HepG2 (cell line): Measurements from ENCODE around the gene P4HB. TPM values are rescaled to one million over a fixed set of nuclear protein-coding genes. Genes with fewer than 3 reads are reported as not detected.
A peak's percentile ranks its signal among the peaks of the same experiment; 100 is the strongest.

Source experiments
- KLF6 ChIP-seq: IDR thresholded peaks from 2 replicates; pipeline ENCODE4 v1.8.0; 2016; ENCODE audit warnings: missing biosample characterization, missing genetic modification reagents
- MBNL3 ChIP-seq: fragments of 250-450 bp; sonication (Bioruptor Pico); conservative IDR thresholded peaks from 2 replicates; pipeline ENCODE4 v1.8.0; 2022; ENCODE audit warnings: mild to moderate bottlenecking, inconsistent platforms
- NFE2L2 ChIP-seq: fragments of 150-350 bp; IDR thresholded peaks from 2 replicates; pipeline ENCODE4 v1.6.1; 2014; ENCODE audit warnings: low read length
- NR1H2 ChIP-seq: sonication (generic); formaldehyde crosslinking; IDR thresholded peaks from 2 replicates; pipeline ENCODE4 v1.8.1; 2022; ENCODE audit warnings: low read depth, missing genetic modification reagents, borderline replicate concordance
- NR2F6 ChIP-seq, 2 experiments: IDR thresholded peaks; 2 replicates each; pipeline ENCODE4 v1.6.1; 2016; ENCODE audit warnings: antibody characterized with exemption in 1 of 2, mild to moderate bottlenecking in 1 of 2
- POLR2AphosphoS5 ChIP-seq: IDR thresholded peaks from 2 replicates; pipeline ENCODE4 v1.6.1; 2012; ENCODE audit warnings: low read depth, low read length
- SRSF4 ChIP-seq: fragments of 200-400 bp; formaldehyde crosslinking; IDR thresholded peaks from one replicate; pipeline ENCODE4 v1.6.1; 2018; ENCODE audit warnings: mild to moderate bottlenecking, low read depth, low read length, moderate library complexity; ENCODE audit not compliant: poor library complexity, severe bottlenecking
- ZFYVE20 ChIP-seq: sonication (generic); formaldehyde crosslinking; IDR thresholded peaks from 2 replicates; pipeline ENCODE4 v1.8.0; 2023; ENCODE audit warnings: low read depth, mild to moderate bottlenecking, moderate library complexity, missing genetic modification reagents, borderline replicate concordance
- ZNF333 ChIP-seq: sonication (generic); formaldehyde crosslinking; IDR thresholded peaks from 2 replicates; pipeline ENCODE4 v1.4.0; 2020; ENCODE audit warnings: mild to moderate bottlenecking, missing genetic modification reagents, borderline replicate concordance
- ZNF33B ChIP-seq: sonication (generic); formaldehyde crosslinking; IDR thresholded peaks from 2 replicates; pipeline ENCODE4 v1.5.1; 2020; ENCODE audit warnings: mild to moderate bottlenecking, missing genetic modification reagents
- ZNF749 ChIP-seq: sonication (generic); formaldehyde crosslinking; IDR thresholded peaks from 2 replicates; pipeline ENCODE4 v1.8.0; 2022; ENCODE audit warnings: mild to moderate bottlenecking, missing genetic modification reagents, moderate library complexity, borderline replicate concordance
- polyA plus RNA-seq, 8 experiments: library from polyadenylated mRNA; depleted of rRNA in 3 of 8; stranded (reverse) in 7 of 8; unstranded in 1 of 8; fragments of >200 nt; fragmentation: Illumina TruSeq in 4 of 8; extraction: Trizol in 4 of 8; gene quantifications; 2 replicates each; pipeline versions ENCODE4 v1.2.1 to v1.2.3, GENCODE V29; 2011 to 2016; ENCODE audit warnings: low read depth in 4 of 8, missing spikeins in 1 of 8, mixed read lengths in 1 of 8; ENCODE audit not compliant: insufficient read depth in 1 of 8
- total RNA-seq, 5 experiments: library from RNA; depleted of rRNA; stranded (reverse); fragments of >200 nt; fragmentation: Illumina TruSeq; extraction: Trizol; gene quantifications; 2 replicates each; pipeline ENCODE4 v1.2.3, GENCODE V29; 2016; ENCODE audit warnings: low read depth in 1 of 5
- TF ChIP-seq, protein P1 (sequence below), 2 experiments: sonication (generic) in 1 of 2; formaldehyde crosslinking in 1 of 2; IDR thresholded peaks; 2 replicates each; pipeline versions ENCODE4 v1.4.0 to v1.6.1; 2016 to 2020; ENCODE audit warnings: borderline replicate concordance in 1 of 2, low read depth in 1 of 2, mild to moderate bottlenecking in 1 of 2, missing genetic modification reagents in 1 of 2
- TF ChIP-seq, protein P2 (sequence below): sonication (generic); formaldehyde crosslinking; conservative IDR thresholded peaks from 2 replicates; pipeline ENCODE4 v1.8.0; 2022; ENCODE audit warnings: low read depth, missing genetic modification reagents
- TF ChIP-seq, protein P3 (sequence below): sonication (generic); formaldehyde crosslinking; IDR thresholded peaks from 2 replicates; pipeline ENCODE4 v1.4.0; 2020; ENCODE audit warnings: mild to moderate bottlenecking, missing genetic modification reagents
- TF ChIP-seq, protein P4 (sequence below): sonication (generic); formaldehyde crosslinking; IDR thresholded peaks from 2 replicates; pipeline ENCODE4 v1.4.0; 2020; ENCODE audit warnings: missing genetic modification reagents
- TF ChIP-seq, protein P5 (sequence below): sonication (generic); formaldehyde crosslinking; IDR thresholded peaks from 2 replicates; pipeline ENCODE4 v1.4.0; 2020; ENCODE audit warnings: missing genetic modification reagents, borderline replicate concordance

The P4HB gene
- total and polyA plus RNA-seq, 2 of the 13 experiments (the other 11 are each of a cell fraction or from before 2014, with no cell fraction given), result 185 to 782 TPM

DNA sequence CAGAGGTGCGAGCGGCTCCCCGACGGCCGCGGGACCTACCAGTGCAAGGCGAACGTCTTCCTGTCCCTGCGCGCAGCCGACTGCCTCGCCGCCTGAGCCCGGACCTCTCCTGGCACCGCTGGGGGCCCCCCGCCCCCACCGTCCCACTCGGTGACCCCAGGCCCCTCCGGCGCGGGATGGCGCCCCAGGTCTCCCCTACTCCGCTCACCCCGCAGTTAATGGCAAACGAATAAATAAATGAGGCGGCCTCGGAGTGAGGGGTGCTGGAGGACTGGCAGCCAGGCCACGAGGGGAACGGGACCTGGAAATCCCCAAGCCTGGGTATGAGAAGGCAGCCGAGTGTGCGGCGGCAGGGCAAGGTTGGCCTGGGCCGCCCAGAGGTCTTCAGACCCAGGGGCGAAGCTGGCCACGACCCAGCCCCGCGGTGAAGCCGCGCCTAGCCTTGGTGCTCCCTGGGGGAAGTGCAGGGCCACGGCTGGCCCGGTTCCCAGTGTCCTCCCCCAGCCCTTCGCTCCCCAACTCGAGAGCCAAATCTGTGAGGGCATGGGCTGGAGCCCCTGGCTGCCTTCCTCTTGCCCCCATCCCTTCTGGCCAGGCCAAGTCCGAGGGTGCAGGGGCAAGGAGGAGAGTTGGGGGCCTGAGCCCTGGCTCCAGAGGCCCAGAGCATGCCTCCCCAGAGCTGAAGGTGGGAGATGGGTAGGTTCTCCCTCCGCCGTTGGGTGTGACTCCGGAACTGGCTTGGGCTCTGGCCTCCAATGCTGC, 42.5 kb upstream of the P4HB start (continued):
- TF ChIP-seq, protein P1, sequence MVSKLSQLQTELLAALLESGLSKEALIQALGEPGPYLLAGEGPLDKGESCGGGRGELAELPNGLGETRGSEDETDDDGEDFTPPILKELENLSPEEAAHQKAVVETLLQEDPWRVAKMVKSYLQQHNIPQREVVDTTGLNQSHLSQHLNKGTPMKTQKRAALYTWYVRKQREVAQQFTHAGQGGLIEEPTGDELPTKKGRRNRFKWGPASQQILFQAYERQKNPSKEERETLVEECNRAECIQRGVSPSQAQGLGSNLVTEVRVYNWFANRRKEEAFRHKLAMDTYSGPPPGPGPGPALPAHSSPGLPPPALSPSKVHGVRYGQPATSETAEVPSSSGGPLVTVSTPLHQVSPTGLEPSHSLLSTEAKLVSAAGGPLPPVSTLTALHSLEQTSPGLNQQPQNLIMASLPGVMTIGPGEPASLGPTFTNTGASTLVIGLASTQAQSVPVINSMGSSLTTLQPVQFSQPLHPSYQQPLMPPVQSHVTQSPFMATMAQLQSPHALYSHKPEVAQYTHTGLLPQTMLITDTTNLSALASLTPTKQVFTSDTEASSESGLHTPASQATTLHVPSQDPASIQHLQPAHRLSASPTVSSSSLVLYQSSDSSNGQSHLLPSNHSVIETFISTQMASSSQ (IDR thresholded peaks at IDR 0.05; ENCODE audit: low read depth), result 0 out of 2 replicates have a peak, but pooled peaks have one; percentile 9
- TF ChIP-seq, protein P1 (CRISPR knock-in tag; IDR thresholded peaks at IDR 0.05; ENCODE audit: borderline replicate concordance), result no peak
- no peak for TF ChIP-seq ZFYVE20 (CRISPR knock-in tag)
- TF ChIP-seq NR2F6 (IDR thresholded peaks at IDR 0.05), result no peak
- TF ChIP-seq NR2F6 (CRISPR knock-in tag; IDR thresholded peaks at IDR 0.05), result peak; percentile 22; the same call in 1 of the 2 replicates
- TF ChIP-seq, protein P2, sequence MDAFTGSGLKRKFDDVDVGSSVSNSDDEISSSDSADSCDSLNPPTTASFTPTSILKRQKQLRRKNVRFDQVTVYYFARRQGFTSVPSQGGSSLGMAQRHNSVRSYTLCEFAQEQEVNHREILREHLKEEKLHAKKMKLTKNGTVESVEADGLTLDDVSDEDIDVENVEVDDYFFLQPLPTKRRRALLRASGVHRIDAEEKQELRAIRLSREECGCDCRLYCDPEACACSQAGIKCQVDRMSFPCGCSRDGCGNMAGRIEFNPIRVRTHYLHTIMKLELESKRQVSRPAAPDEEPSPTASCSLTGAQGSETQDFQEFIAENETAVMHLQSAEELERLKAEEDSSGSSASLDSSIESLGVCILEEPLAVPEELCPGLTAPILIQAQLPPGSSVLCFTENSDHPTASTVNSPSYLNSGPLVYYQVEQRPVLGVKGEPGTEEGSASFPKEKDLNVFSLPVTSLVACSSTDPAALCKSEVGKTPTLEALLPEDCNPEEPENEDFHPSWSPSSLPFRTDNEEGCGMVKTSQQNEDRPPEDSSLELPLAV (CRISPR knock-in tag), result no peak
- TF ChIP-seq KLF6, result 0 out of 2 replicates have a peak, but pooled peaks have one; percentile 44
- no peak for TF ChIP-seq NR1H2
- TF ChIP-seq, protein P3, sequence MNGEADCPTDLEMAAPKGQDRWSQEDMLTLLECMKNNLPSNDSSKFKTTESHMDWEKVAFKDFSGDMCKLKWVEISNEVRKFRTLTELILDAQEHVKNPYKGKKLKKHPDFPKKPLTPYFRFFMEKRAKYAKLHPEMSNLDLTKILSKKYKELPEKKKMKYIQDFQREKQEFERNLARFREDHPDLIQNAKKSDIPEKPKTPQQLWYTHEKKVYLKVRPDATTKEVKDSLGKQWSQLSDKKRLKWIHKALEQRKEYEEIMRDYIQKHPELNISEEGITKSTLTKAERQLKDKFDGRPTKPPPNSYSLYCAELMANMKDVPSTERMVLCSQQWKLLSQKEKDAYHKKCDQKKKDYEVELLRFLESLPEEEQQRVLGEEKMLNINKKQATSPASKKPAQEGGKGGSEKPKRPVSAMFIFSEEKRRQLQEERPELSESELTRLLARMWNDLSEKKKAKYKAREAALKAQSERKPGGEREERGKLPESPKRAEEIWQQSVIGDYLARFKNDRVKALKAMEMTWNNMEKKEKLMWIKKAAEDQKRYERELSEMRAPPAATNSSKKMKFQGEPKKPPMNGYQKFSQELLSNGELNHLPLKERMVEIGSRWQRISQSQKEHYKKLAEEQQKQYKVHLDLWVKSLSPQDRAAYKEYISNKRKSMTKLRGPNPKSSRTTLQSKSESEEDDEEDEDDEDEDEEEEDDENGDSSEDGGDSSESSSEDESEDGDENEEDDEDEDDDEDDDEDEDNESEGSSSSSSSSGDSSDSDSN, result 0 out of 2 replicates have a peak, but pooled peaks have one; percentile 12
- 0 out of 2 replicates have a peak, but pooled peaks have one; percentile 31 for TF ChIP-seq ZNF749 (CRISPR knock-in tag)
- TF ChIP-seq NFE2L2, result no peak
- TF ChIP-seq, protein P4, sequence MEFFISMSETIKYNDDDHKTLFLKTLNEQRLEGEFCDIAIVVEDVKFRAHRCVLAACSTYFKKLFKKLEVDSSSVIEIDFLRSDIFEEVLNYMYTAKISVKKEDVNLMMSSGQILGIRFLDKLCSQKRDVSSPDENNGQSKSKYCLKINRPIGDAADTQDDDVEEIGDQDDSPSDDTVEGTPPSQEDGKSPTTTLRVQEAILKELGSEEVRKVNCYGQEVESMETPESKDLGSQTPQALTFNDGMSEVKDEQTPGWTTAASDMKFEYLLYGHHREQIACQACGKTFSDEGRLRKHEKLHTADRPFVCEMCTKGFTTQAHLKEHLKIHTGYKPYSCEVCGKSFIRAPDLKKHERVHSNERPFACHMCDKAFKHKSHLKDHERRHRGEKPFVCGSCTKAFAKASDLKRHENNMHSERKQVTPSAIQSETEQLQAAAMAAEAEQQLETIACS (CRISPR knock-in tag), result 0 out of 2 replicates have a peak, but pooled peaks have one; percentile 9
- TF ChIP-seq MBNL3 (CRISPR knock-in tag), result no peak
- TF ChIP-seq, protein P5, sequence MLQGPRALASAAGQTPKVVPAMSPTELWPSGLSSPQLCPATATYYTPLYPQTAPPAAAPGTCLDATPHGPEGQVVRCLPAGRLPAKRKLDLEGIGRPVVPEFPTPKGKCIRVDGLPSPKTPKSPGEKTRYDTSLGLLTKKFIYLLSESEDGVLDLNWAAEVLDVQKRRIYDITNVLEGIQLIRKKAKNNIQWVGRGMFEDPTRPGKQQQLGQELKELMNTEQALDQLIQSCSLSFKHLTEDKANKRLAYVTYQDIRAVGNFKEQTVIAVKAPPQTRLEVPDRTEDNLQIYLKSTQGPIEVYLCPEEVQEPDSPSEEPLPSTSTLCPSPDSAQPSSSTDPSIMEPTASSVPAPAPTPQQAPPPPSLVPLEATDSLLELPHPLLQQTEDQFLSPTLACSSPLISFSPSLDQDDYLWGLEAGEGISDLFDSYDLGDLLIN (CRISPR knock-in tag), result no peak; the same call in 1 of the 2 replicates
- no peak for TF ChIP-seq ZNF333 (CRISPR knock-in tag)
- peak; percentile 47; the same call in 1 of the 2 replicates for TF ChIP-seq ZNF33B (CRISPR knock-in tag)
- TF ChIP-seq POLR2AphosphoS5, result peak; percentile 55
- peak; percentile 74 for TF ChIP-seq SRSF4
